IPS-20b (cell line): Measurements from ENCODE around the gene TCF4.

Source experiments
- H3K27ac ChIP-seq: one replicate; pipeline ENCODE4 v1.5.1; 2013; ENCODE audit warnings: low read length
- H3K27me3 ChIP-seq: 2 replicates; pipeline ENCODE4 v1.6.1; 2013; ENCODE audit warnings: mild to moderate bottlenecking, low read length, inconsistent platforms; ENCODE audit not compliant: insufficient read depth
- H3K36me3 ChIP-seq: 2 replicates; pipeline ENCODE4 v1.6.1; 2013; ENCODE audit warnings: low read depth, mild to moderate bottlenecking, inconsistent platforms, low read length, moderate library complexity; ENCODE audit not compliant: insufficient read depth
- H3K4me1 ChIP-seq: 2 replicates; pipeline ENCODE4 v1.6.1; 2013; ENCODE audit warnings: mild to moderate bottlenecking, control low read depth, inconsistent platforms, low read length, moderate library complexity; ENCODE audit not compliant: insufficient read depth
- H3K4me3 ChIP-seq: 2 replicates; pipeline ENCODE4 v1.5.1; 2013; ENCODE audit warnings: mild to moderate bottlenecking, low read length, inconsistent platforms
- H3K9ac ChIP-seq: 2 replicates; pipeline ENCODE4 v1.6.1; 2013; ENCODE audit warnings: low read depth, mild to moderate bottlenecking, inconsistent platforms, low read length, moderate library complexity
- H3K9me3 ChIP-seq: 2 replicates; pipeline ENCODE4 v1.6.1; 2013; ENCODE audit warnings: mild to moderate bottlenecking, low read depth, low read length, inconsistent platforms; ENCODE audit not compliant: insufficient read depth

Gene TCF4

DNA sequence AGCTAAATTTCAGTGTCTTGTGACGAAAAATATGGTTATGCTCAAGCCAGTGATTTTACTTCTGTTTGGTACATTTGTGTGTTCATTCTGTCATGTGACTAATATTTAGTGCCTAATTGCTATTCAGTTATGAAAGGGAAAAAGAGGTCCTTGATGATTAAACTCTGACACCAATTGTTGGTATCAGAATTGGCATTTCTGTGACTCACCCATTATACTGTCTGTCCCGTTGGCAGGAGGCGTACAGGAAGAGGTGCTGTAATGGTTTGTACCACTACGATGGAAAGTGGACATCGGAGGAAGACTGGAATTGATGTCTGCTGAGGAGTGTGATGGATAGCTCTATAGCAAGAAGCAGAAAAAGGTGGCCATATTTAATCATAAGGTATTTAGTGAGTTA lies 318.4 kb downstream of the TCF4 start:
- Histone ChIP-seq H3K9ac (no peak overlapping the region), H3K36me3 (peaks cover 88% of the 10 kb centered on the region), H3K27me3 (no peaks in the 10 kb centered on the region), H3K4me1 (peaks cover 13% of the 10 kb centered on the region), H3K9me3 (no peaks in the 10 kb centered on the region), H3K27ac (no peak overlapping the region), H3K4me3 (no peak overlapping the region)

GRCh38 chr18:55268628-55269275 lies 319.2 kb downstream of the TCF4 start:
- Histone ChIP-seq H3K27me3 (no peaks in the 10 kb centered on the region), H3K9me3 (no peaks in the 10 kb centered on the region), H3K4me3 (no peak overlapping the region), H3K27ac (no peak overlapping the region), H3K4me1 (peaks cover 19% of the 10 kb centered on the region), H3K9ac (no peak overlapping the region), H3K36me3 (peaks cover 81% of the 10 kb centered on the region)

- H3K4me3 ChIP-seq = no peak overlapping the region
Observed at GRCh38 chr18:55268151-55268601, 319.8 kb downstream of the TCF4 start.

DNA sequence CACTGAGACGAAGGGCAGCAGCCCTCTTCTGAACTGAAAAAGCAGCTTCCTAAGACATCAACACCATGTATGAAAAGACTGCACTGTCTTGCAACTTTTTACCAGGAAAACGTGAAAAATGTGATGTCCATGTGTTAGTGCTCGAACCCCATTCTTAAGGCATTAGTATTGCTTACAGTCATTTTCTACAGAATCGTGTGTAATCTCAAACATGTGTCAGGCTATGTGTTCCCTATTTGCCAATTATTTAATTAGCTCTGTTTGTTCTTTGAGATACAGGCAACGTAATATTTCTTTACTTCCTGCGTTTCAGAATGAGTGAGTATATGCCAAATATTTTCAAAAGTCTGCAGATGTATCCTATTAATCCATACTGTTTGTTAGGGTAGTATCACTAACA lies 321.0 kb downstream of the TCF4 start:
- Histone ChIP-seq H3K9me3 (no peaks in the 10 kb centered on the region), H3K9ac (no peak overlapping the region), H3K27me3 (no peaks in the 10 kb centered on the region), H3K4me3 (no peak overlapping the region), H3K4me1 (peaks cover 24% of the 10 kb centered on the region), H3K27ac (no peak overlapping the region), H3K36me3 (peaks cover 73% of the 10 kb centered on the region)

More at GRCh38 chr18:55268151-55268601, 319.8 kb downstream of the TCF4 start:
- no peaks in the 10 kb centered on the region for H3K27me3 ChIP-seq
- H3K9ac ChIP-seq = no peak overlapping the region
- H3K9me3 ChIP-seq = no peaks in the 10 kb centered on the region
- peaks cover 77% of the 10 kb centered on the region for H3K36me3 ChIP-seq
- no peak overlapping the region for H3K27ac ChIP-seq
- H3K4me1 ChIP-seq = peaks cover 19% of the 10 kb centered on the region

GRCh38 chr18:55265984-55266383 lies 322.0 kb downstream of the TCF4 start:
- Histone ChIP-seq H3K4me1 (peaks cover 24% of the 10 kb centered on the region), H3K9ac (no peak overlapping the region), H3K9me3 (no peaks in the 10 kb centered on the region), H3K27ac (no peak overlapping the region), H3K27me3 (no peaks in the 10 kb centered on the region), H3K4me3 (no peak overlapping the region), H3K36me3 (peaks cover 72% of the 10 kb centered on the region)

DNA sequence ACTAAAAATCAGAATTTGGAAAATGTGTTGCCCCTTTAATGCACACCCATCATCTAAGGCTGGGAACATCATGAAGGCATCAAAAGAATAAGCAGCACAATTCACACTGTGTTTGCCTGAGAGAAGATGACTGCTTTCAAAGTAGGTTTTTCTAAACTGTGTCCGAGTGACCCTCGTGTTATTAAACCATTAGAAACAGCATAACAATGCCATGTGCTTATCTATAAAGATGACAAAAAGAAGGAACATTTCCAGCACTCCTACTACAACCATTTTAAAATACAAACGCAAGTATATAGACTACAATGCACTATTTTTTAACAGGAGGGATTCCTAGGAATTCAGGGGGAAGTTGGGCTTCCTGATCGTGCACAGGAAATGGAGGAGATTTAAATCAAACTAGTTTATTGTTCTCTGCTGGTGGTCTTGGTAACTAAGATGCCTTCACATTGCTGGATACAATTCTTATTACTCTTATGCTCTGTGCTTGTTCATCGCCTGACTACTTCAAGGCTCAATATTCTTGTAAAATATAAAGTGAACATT lies 322.8 kb downstream of the TCF4 start:
- Histone ChIP-seq H3K27ac (no peak overlapping the region), H3K4me1 (peaks cover 24% of the 10 kb centered on the region), H3K9ac (no peak overlapping the region), H3K27me3 (no peaks in the 10 kb centered on the region), H3K9me3 (no peaks in the 10 kb centered on the region), H3K4me3 (no peak overlapping the region), H3K36me3 (peaks cover 74% of the 10 kb centered on the region)

- Histone ChIP-seq H3K9ac (no peak overlapping the region), H3K9me3 (no peaks in the 10 kb centered on the region), H3K4me1 (peaks cover 24% of the 10 kb centered on the region), H3K4me3 (no peak overlapping the region), H3K27ac (no peak overlapping the region), H3K36me3 (peaks cover 74% of the 10 kb centered on the region), H3K27me3 (no peaks in the 10 kb centered on the region)
Observed at GRCh38 chr18:55264108-55264507, 323.9 kb downstream of the TCF4 start.

- no peak overlapping the region for H3K27ac ChIP-seq
- no peaks in the 10 kb centered on the region for H3K27me3 ChIP-seq
- no peak overlapping the region for H3K9ac ChIP-seq
- no peaks in the 10 kb centered on the region for H3K9me3 ChIP-seq
- H3K36me3 ChIP-seq = peaks cover 74% of the 10 kb centered on the region
- H3K4me3 ChIP-seq = no peak overlapping the region
- peaks cover 24% of the 10 kb centered on the region for H3K4me1 ChIP-seq
Observed at GRCh38 chr18:55262021-55262560, 325.9 kb downstream of the TCF4 start.

DNA sequence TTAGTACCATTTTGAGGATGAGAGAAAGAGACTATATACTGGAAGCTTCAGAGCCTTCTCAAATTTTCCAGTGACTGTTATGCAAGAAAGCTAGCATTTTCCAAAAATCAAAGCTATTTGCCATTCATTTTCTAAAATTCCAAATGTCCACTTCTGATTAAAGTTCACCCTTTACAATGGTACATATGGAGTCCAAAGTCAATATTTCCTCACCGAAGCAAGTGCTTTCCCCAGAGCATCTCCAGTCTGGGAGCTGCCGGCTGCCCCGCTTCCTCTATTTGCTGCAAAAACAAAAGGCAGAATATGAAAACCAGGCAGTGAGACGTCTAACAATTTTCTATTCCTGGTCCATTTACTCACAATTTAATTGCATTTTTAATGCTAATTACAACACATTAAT lies 326.7 kb downstream of the TCF4 start:
- no peaks in the 10 kb centered on the region for H3K9me3 ChIP-seq
- H3K27ac ChIP-seq = no peak overlapping the region
- H3K4me1 ChIP-seq = peaks cover 24% of the 10 kb centered on the region
- H3K9ac ChIP-seq = no peak overlapping the region
- peaks cover 75% of the 10 kb centered on the region for H3K36me3 ChIP-seq
- no peak overlapping the region for H3K4me3 ChIP-seq
- H3K27me3 ChIP-seq = no peaks in the 10 kb centered on the region

GRCh38 chr18:55258088-55258487 lies 329.9 kb downstream of the TCF4 start:
- Histone ChIP-seq H3K27ac (no peak overlapping the region), H3K9ac (no peak overlapping the region), H3K4me1 (peaks cover 5% of the 10 kb centered on the region; the same call in 1 of the 2 replicates), H3K36me3 (peaks cover 86% of the 10 kb centered on the region), H3K4me3 (no peak overlapping the region), H3K27me3 (no peaks in the 10 kb centered on the region), H3K9me3 (no peaks in the 10 kb centered on the region)

DNA sequence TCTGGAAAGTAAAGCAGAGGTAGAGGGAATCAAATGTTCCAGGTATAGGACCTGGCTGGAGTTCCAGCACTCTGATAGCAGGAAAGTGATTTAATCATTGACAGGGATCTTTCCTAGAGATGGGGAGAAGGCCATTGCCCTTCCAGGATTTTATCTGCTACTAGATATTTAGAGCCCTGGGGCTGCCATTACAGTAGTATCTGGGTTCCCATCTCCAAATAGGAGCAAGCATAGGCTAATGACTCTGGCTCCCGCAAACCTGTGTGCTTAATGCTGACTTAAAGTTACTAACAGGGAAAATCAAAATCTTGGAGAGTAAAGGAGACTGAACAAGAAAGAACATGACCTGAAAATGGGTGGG lies 331.1 kb downstream of the TCF4 start:
- H3K36me3 ChIP-seq = peaks cover 87% of the 10 kb centered on the region
- no peaks in the 10 kb centered on the region for H3K9me3 ChIP-seq
- H3K27ac ChIP-seq = no peak overlapping the region
- H3K27me3 ChIP-seq = no peaks in the 10 kb centered on the region
- H3K4me3 ChIP-seq = no peak overlapping the region
- H3K9ac ChIP-seq = no peak overlapping the region
- H3K4me1 ChIP-seq = peaks cover 7% of the 10 kb centered on the region

- Histone ChIP-seq H3K36me3 (peaks cover 84% of the 10 kb centered on the region), H3K27ac (no peak overlapping the region), H3K9ac (no peak overlapping the region), H3K9me3 (no peaks in the 10 kb centered on the region), H3K27me3 (no peaks in the 10 kb centered on the region), H3K4me1 (peaks cover 12% of the 10 kb centered on the region), H3K4me3 (no peak overlapping the region)
Observed at GRCh38 chr18:55256226-55256928, 331.6 kb downstream of the TCF4 start.
